C4-2B (cell line): ENCODE results near the gene CBX2.

Experiments
- H3K27ac ChIP-seq: fragments of 450-650 bp; 2 replicates; pipeline ENCODE4 v1.5.1; 2017
- CTCF ChIP-seq: fragments of 450-650 bp; conservative IDR thresholded peaks from 2 replicates; pipeline ENCODE4 v1.5.1; 2017; ENCODE audit warnings: mild to moderate bottlenecking
- ZFX ChIP-seq: fragments of 450-650 bp; IDR thresholded peaks from 2 replicates; pipeline ENCODE4 v1.6.1; 2017

The CBX2 gene

GRCh38 chr17:79786930-79787643, 9.1 kb downstream of the CBX2 start:
- TF ChIP-seq CTCF = no peak
- TF ChIP-seq ZFX = no peak
- no peak overlapping the region for H3K27ac ChIP-seq

DNA sequence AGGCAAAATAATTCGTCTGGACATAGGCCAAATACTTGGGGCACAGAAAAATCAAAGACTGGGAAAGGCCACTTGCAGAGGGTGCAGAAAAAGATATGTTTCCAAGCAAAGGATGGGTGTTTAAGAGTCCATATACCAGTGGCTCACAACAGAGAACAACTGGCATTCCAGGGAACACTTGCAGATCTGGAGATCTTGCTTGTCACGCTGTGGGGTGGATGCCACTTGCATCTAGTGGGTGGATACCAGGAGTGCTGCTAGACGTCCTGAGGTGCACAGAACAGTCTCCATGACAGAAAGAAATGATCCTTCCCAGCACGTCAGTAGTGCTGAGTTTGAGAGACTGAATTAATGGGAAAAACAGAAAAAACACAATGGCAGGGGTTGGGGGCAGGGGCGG, 10.5 kb downstream of the CBX2 start:
- no peak overlapping the region for H3K27ac ChIP-seq
- TF ChIP-seq ZFX = no peak
- no peak for TF ChIP-seq CTCF

- TF ChIP-seq ZFX (no peak), CTCF (no peak)
- peak overlapping the region; percentile 78 for H3K27ac ChIP-seq
Observed at GRCh38 chr17:79788989-79789942, 11.3 kb downstream of the CBX2 start.

DNA sequence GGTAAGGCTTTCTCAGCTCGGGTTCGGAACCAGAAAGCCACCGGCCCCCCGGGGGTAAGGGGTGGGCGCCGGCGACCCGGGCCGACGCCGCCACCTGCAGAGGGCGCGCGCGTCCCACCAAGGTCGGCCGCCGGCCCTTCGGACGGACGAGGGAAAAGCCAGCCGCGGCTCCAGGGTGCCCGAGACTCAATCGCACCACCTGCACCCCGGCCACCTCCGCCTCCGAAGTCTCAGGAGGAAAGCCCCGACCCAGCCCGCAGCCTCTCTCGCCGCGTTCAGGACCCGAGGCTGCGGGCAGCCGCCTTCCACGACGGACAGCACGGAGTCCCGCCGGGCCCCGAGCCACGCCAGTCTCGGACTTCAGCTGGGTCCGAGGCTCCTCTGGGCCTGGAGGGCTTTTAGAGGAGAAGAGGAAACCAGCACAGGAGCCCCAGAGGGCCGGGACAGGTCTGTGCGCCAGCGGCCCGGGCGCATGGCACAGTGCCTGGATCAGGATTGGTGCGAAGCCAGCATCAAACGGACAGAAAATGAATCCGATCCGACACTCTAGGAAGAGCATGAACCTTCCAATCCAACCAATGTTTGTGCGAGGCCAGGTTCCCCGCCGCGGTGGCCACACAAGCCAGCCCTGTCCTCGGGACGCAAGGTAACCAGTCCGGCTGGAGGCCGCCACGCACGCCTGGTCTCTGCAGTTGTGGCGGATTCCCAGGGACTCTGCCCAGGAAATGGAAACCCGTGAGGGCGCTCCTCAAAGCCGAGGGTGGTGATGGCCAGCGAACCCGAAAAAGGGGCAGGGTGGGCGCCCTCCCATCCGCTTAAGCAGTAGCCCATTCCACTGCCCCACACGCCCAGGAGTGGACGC, 12.2 kb downstream of the CBX2 start:
- TF ChIP-seq ZFX (0 out of 2 replicates have a peak, but pooled peaks have one; percentile 28), CTCF (peak; percentile 89)

DNA sequence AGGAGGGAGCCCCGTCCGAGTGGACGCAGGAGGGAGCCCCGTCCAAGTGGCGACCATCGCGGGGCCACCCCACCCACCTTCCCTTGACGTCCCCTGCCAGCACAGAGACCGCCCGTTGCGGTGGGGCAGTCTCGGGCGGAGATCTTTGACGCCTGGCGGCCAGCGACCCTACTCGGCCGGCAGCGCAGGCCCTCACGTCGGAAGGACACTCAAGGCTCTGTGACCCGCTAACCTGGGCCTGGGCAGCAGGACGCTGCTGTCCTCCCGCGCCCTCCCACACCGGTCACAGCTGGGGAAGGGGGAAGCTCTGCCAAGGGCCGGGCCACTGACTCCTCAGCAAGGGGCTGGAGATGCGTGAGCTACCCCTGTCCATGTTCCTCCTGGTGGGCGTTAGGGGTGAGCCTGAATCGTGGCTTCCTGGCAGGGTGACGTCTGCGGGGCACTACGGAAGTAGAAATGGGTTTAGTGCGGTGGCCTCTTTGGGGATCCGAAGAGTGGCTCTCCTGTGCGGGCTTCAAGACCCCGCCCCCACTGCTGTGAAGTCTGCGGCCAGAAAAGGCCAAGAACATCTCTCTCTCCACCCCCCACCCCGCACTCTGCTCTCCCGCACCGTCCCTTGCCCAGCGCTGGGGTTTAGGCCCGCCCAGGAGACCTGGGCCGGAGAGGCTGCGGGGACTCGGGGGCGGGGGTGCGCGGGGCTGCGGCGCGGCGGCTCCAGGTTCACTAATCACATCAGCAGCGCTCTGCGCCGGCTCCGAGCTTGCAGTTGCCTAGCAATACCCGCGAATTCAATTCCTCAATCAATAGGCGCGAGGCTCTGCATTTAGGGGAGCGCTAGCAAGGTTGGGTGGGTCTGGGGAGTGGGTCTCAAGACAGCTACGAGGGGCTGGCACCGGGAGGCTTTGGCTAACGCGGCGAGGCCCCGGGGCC, 13.1 kb downstream of the CBX2 start:
- H3K27ac ChIP-seq = peak overlapping the region; percentile 78
- no peak for TF ChIP-seq CTCF
- no peak for TF ChIP-seq ZFX

More for the DNA sequence above, 12.2 kb downstream of the CBX2 start:
- peak overlapping the region; percentile 78 for H3K27ac ChIP-seq

- TF ChIP-seq ZFX (no peak), CTCF (no peak)
Observed at GRCh38 chr17:79791735-79792161, 13.8 kb downstream of the CBX2 start.

More at GRCh38 chr17:79791735-79792161, 13.8 kb downstream of the CBX2 start:
- no peak overlapping the region for H3K27ac ChIP-seq
